GM21447 (cell line): ENCODE results near the gene MMP8.

Experiments used
- ATAC-seq: cut with Tn5 transposase; IDR thresholded peaks from one replicate; pipeline ENCODE4 v1.9.1; 2021; ENCODE audit not compliant: unreplicated experiment

The MMP8 gene

GRCh38 chr11:102727890-102728289 is 3.1 kb upstream of the MMP8 start:
- no peak for ATAC-seq

- no peak for ATAC-seq
Observed at GRCh38 chr11:102722821-102723220, 1.9 kb downstream of the MMP8 start.

GRCh38 chr11:102719620-102720277 is 5.0 kb downstream of the MMP8 start:
- no peak for ATAC-seq

GRCh38 chr11:102717280-102717679 is 7.5 kb downstream of the MMP8 start:
- ATAC-seq, result no peak

GRCh38 chr11:102716527-102716926 is 8.2 kb downstream of the MMP8 start:
- peak; percentile 61 for ATAC-seq

GRCh38 chr11:102712137-102712536 is 12.6 kb downstream of the MMP8 start:
- no peak for ATAC-seq

GRCh38 chr11:102709201-102709945 is 15.4 kb downstream of the MMP8 start:
- ATAC-seq, result no peak

GRCh38 chr11:102708654-102709053 is 16.1 kb downstream of the MMP8 start:
- ATAC-seq, result no peak

- ATAC-seq, result no peak
Observed at GRCh38 chr11:102705626-102706025, 19.1 kb downstream of the MMP8 start, which contains the start of gene MMP27. Gene MMP27 (minus strand): TSS chr11:102705769. CDS start chr11:102705714, 55 bp downstream.

GRCh38 chr11:102704841-102705240 is 19.9 kb downstream of the MMP8 start:
- ATAC-seq, result no peak

GRCh38 chr11:102703826-102704493 is 20.8 kb downstream of the MMP8 start:
- no peak for ATAC-seq

GRCh38 chr11:102695201-102695600 is 29.6 kb downstream of the MMP8 start:
- no peak for ATAC-seq

- ATAC-seq, result no peak
Observed at GRCh38 chr11:102685754-102686153, 39.0 kb downstream of the MMP8 start.

- ATAC-seq, result no peak
Observed at GRCh38 chr11:102685338-102685737, 39.4 kb downstream of the MMP8 start.

- ATAC-seq, result no peak
Observed at GRCh38 chr11:102683277-102683676, 41.5 kb downstream of the MMP8 start.

GRCh38 chr11:102680945-102681344 is 43.8 kb downstream of the MMP8 start:
- ATAC-seq, result no peak

GRCh38 chr11:102678022-102678421 is 46.7 kb downstream of the MMP8 start:
- no peak for ATAC-seq

GRCh38 chr11:102676084-102676483 is 48.7 kb downstream of the MMP8 start:
- no peak for ATAC-seq

- ATAC-seq, result peak; percentile 73
Observed at GRCh38 chr11:102669664-102670063, 55.1 kb downstream of the MMP8 start.

GRCh38 chr11:102666331-102666957 is 58.3 kb downstream of the MMP8 start:
- peak; percentile 66 for ATAC-seq

- no peak for ATAC-seq
Observed at GRCh38 chr11:102664001-102664752, 60.6 kb downstream of the MMP8 start.
